ENCODE results near the gene RDH8.

RDH8 gene

GRCh38 chr19:10013316-10013715, at the start of gene RDH8:
TSS of gene RDH8 (plus strand) at chr19:10013483. CDS start at chr19:10013498, 15 bp downstream.
- H3K4me3 Mint-ChIP-seq, result no peak within 1 kb of the TSS

GRCh38 chr19:9966024-9966423, 47.3 kb upstream of the RDH8 start:
- ATAC-seq, result no peak
- Mint-ChIP-seq H3K4me3 (no peak overlapping the region), H3K27ac (no peak overlapping the region), H3K4me1 (no peaks in the 10 kb centered on the region), H3K27me3 (peaks cover 43% of the 10 kb centered on the region), H3K9me3 (no peaks in the 10 kb centered on the region), H3K36me3 (no peaks in the 10 kb centered on the region)

More at GRCh38 chr19:10013316-10013715, at the start of gene RDH8:
- no peak within 1 kb of the TSS for H3K27ac Mint-ChIP-seq
- H3K9me3 Mint-ChIP-seq, result peaks cover 3% of the 10 kb centered on the region
- peaks cover 12% of the 10 kb centered on the region for H3K4me1 Mint-ChIP-seq
- ATAC-seq, result no peak
- no peaks in the 10 kb centered on the region for H3K36me3 Mint-ChIP-seq
- H3K27me3 Mint-ChIP-seq, result peaks cover 75% of the 10 kb centered on the region

- Mint-ChIP-seq H3K27me3 (peaks cover 39% of the 10 kb centered on the region), H3K27ac (no peak overlapping the region), H3K4me1 (no peaks in the 10 kb centered on the region), H3K9me3 (no peaks in the 10 kb centered on the region), H3K36me3 (no peaks in the 10 kb centered on the region), H3K4me3 (no peak overlapping the region)
- no peak for ATAC-seq
Observed at GRCh38 chr19:9966448-9966847, 46.8 kb upstream of the RDH8 start.

- Mint-ChIP-seq H3K4me1 (no peaks in the 10 kb centered on the region), H3K27ac (no peak overlapping the region), H3K9me3 (peaks cover 6% of the 10 kb centered on the region), H3K27me3 (peaks cover 39% of the 10 kb centered on the region), H3K36me3 (no peaks in the 10 kb centered on the region), H3K4me3 (no peak overlapping the region)
- peak; percentile 11 for ATAC-seq
Observed at GRCh38 chr19:9967326-9967725, 46.0 kb upstream of the RDH8 start.

- H3K36me3 Mint-ChIP-seq, result no peaks in the 10 kb centered on the region
- ATAC-seq, result peak; percentile 29
- H3K27me3 Mint-ChIP-seq, result peaks cover 33% of the 10 kb centered on the region
- H3K9me3 Mint-ChIP-seq, result peaks cover 6% of the 10 kb centered on the region
- H3K27ac Mint-ChIP-seq, result no peak overlapping the region
- H3K4me3 Mint-ChIP-seq, result no peak overlapping the region
- no peaks in the 10 kb centered on the region for H3K4me1 Mint-ChIP-seq
Observed at GRCh38 chr19:9968820-9969687, 44.2 kb upstream of the RDH8 start.

- Mint-ChIP-seq H3K27ac (no peak overlapping the region), H3K4me3 (no peak overlapping the region), H3K9me3 (peaks cover 6% of the 10 kb centered on the region), H3K27me3 (peaks cover 33% of the 10 kb centered on the region), H3K4me1 (no peaks in the 10 kb centered on the region), H3K36me3 (no peaks in the 10 kb centered on the region)
- ATAC-seq, result no peak
Observed at GRCh38 chr19:9969688-9969975, 43.7 kb upstream of the RDH8 start.

- Mint-ChIP-seq H3K36me3 (no peaks in the 10 kb centered on the region), H3K27me3 (peaks cover 33% of the 10 kb centered on the region), H3K27ac (no peak overlapping the region), H3K4me3 (no peak overlapping the region), H3K9me3 (peaks cover 6% of the 10 kb centered on the region), H3K4me1 (no peaks in the 10 kb centered on the region)
- ATAC-seq, result no peak
Observed at GRCh38 chr19:9970481-9970880, 42.8 kb upstream of the RDH8 start.

- no peak overlapping the region for H3K4me3 Mint-ChIP-seq
- no peak for ATAC-seq
- H3K27ac Mint-ChIP-seq, result no peak overlapping the region
- no peaks in the 10 kb centered on the region for H3K4me1 Mint-ChIP-seq
- H3K27me3 Mint-ChIP-seq, result peaks cover 31% of the 10 kb centered on the region
- peaks cover 6% of the 10 kb centered on the region for H3K9me3 Mint-ChIP-seq
- H3K36me3 Mint-ChIP-seq, result no peaks in the 10 kb centered on the region
Observed at GRCh38 chr19:9971166-9971897, 42.0 kb upstream of the RDH8 start.

GRCh38 chr19:9972103-9972502, 41.2 kb upstream of the RDH8 start:
- no peaks in the 10 kb centered on the region for H3K4me1 Mint-ChIP-seq
- H3K36me3 Mint-ChIP-seq, result no peaks in the 10 kb centered on the region
- no peak overlapping the region for H3K27ac Mint-ChIP-seq
- no peak for ATAC-seq
- peaks cover 6% of the 10 kb centered on the region for H3K9me3 Mint-ChIP-seq
- peaks cover 26% of the 10 kb centered on the region for H3K27me3 Mint-ChIP-seq
- no peak overlapping the region for H3K4me3 Mint-ChIP-seq

GRCh38 chr19:9981406-9982260, 31.6 kb upstream of the RDH8 start:
- Mint-ChIP-seq H3K4me3 (no peak overlapping the region), H3K36me3 (no peaks in the 10 kb centered on the region), H3K4me1 (no peaks in the 10 kb centered on the region), H3K27ac (no peak overlapping the region), H3K9me3 (peaks cover 8% of the 10 kb centered on the region), H3K27me3 (peaks cover 64% of the 10 kb centered on the region)
- ATAC-seq, result no peak

- Mint-ChIP-seq H3K9me3 (no peaks in the 10 kb centered on the region), H3K27me3 (peaks cover 77% of the 10 kb centered on the region), H3K4me1 (peaks cover 8% of the 10 kb centered on the region), H3K36me3 (no peaks in the 10 kb centered on the region), H3K4me3 (no peak overlapping the region), H3K27ac (no peak overlapping the region)
- ATAC-seq, result no peak
Observed at GRCh38 chr19:9986787-9987281, 26.4 kb upstream of the RDH8 start.

GRCh38 chr19:9989504-9989903, 23.8 kb upstream of the RDH8 start:
- peaks cover 11% of the 10 kb centered on the region for H3K4me1 Mint-ChIP-seq
- H3K27me3 Mint-ChIP-seq, result peaks cover 63% of the 10 kb centered on the region
- H3K36me3 Mint-ChIP-seq, result no peaks in the 10 kb centered on the region
- H3K27ac Mint-ChIP-seq, result no peak overlapping the region
- no peaks in the 10 kb centered on the region for H3K9me3 Mint-ChIP-seq
- no peak for ATAC-seq
- no peak overlapping the region for H3K4me3 Mint-ChIP-seq

GRCh38 chr19:9991425-9992191, 21.7 kb upstream of the RDH8 start:
- Mint-ChIP-seq H3K9me3 (no peaks in the 10 kb centered on the region), H3K27ac (no peak overlapping the region), H3K4me3 (no peak overlapping the region), H3K36me3 (no peaks in the 10 kb centered on the region), H3K4me1 (peaks cover 18% of the 10 kb centered on the region), H3K27me3 (peaks cover 53% of the 10 kb centered on the region)
- ATAC-seq, result no peak

- H3K4me3 Mint-ChIP-seq, result no peak overlapping the region
- ATAC-seq, result no peak
- H3K27ac Mint-ChIP-seq, result no peak overlapping the region
- H3K4me1 Mint-ChIP-seq, result peaks cover 20% of the 10 kb centered on the region
- H3K27me3 Mint-ChIP-seq, result peaks cover 61% of the 10 kb centered on the region
- H3K9me3 Mint-ChIP-seq, result no peaks in the 10 kb centered on the region
- no peaks in the 10 kb centered on the region for H3K36me3 Mint-ChIP-seq
Observed at GRCh38 chr19:9995084-9995483, 18.2 kb upstream of the RDH8 start.
